ENCODE results near the gene ZFAND5. TPM values are rescaled to one million over a fixed set of nuclear protein-coding genes. Genes with fewer than 3 reads are reported as not detected.

The ZFAND5 gene
- total RNA-seq, 1 experiment from 2014 or later: 149 TPM

GRCh38 chr9:72353455-72354116 is 11.4 kb downstream of the ZFAND5 start:
- Histone ChIP-seq H3K27ac (no peak overlapping the region), H3K27me3 (no peaks in the 10 kb centered on the region), H3K4me3 (no peak overlapping the region), H3K36me3 (peaks cover 52% of the 10 kb centered on the region), H3K4me1 (no peaks in the 10 kb centered on the region), H3K9me3 (replicated peaks) (no peaks in the 10 kb centered on the region)
- no peak for DNase-seq

- Histone ChIP-seq H3K27ac (no peak overlapping the region), H3K36me3 (peaks cover 45% of the 10 kb centered on the region)
Measured at GRCh38 chr9:72352911-72353388, 12.1 kb downstream of the ZFAND5 start.

GRCh38 chr9:72351538-72352453 is 13.2 kb downstream of the ZFAND5 start:
- Histone ChIP-seq H3K27me3 (no peaks in the 10 kb centered on the region), H3K9me3 (replicated peaks) (no peaks in the 10 kb centered on the region), H3K4me3 (no peak overlapping the region), H3K27ac (no peak overlapping the region), H3K4me1 (no peaks in the 10 kb centered on the region), H3K36me3 (peaks cover 34% of the 10 kb centered on the region)
- no peak for DNase-seq

More at GRCh38 chr9:72352911-72353388, 12.1 kb downstream of the ZFAND5 start:
- Histone ChIP-seq H3K27me3 (no peaks in the 10 kb centered on the region), H3K4me3 (no peak overlapping the region), H3K4me1 (no peaks in the 10 kb centered on the region), H3K9me3 (replicated peaks) (no peaks in the 10 kb centered on the region)
- DNase-seq: no peak

- no peak overlapping the region for H3K4me3 ChIP-seq
- H3K4me1 ChIP-seq: no peaks in the 10 kb centered on the region
- no peak overlapping the region for H3K27ac ChIP-seq
- no peaks in the 10 kb centered on the region for H3K9me3 ChIP-seq (replicated peaks)
- H3K36me3 ChIP-seq: peaks cover 15% of the 10 kb centered on the region
- H3K27me3 ChIP-seq: no peaks in the 10 kb centered on the region
- no peak for DNase-seq
Measured at GRCh38 chr9:72349911-72350310, 15.1 kb downstream of the ZFAND5 start.

- DNase-seq: no peak
Measured at GRCh38 chr9:72349240-72349639, 15.8 kb downstream of the ZFAND5 start.

GRCh38 chr9:72346333-72346732 is 18.7 kb downstream of the ZFAND5 start:
- Histone ChIP-seq H3K27me3 (no peaks in the 10 kb centered on the region), H3K9me3 (replicated peaks) (no peaks in the 10 kb centered on the region), H3K27ac (no peak overlapping the region), H3K4me1 (no peaks in the 10 kb centered on the region), H3K4me3 (no peak overlapping the region), H3K36me3 (no peaks in the 10 kb centered on the region)
- DNase-seq: no peak

More at GRCh38 chr9:72349240-72349639, 15.8 kb downstream of the ZFAND5 start:
- Histone ChIP-seq H3K27me3 (no peaks in the 10 kb centered on the region), H3K36me3 (peaks cover 8% of the 10 kb centered on the region), H3K4me1 (no peaks in the 10 kb centered on the region), H3K9me3 (replicated peaks) (no peaks in the 10 kb centered on the region), H3K27ac (no peak overlapping the region), H3K4me3 (no peak overlapping the region)

GRCh38 chr9:72338631-72339030 is 26.4 kb downstream of the ZFAND5 start:
- no peaks in the 10 kb centered on the region; the same call in 1 of the 2 replicates for H3K4me1 ChIP-seq
- H3K9me3 ChIP-seq (replicated peaks): no peaks in the 10 kb centered on the region
- H3K4me3 ChIP-seq: no peak overlapping the region
- no peaks in the 10 kb centered on the region for H3K36me3 ChIP-seq
- H3K27ac ChIP-seq: no peak overlapping the region
- H3K27me3 ChIP-seq: no peaks in the 10 kb centered on the region
- no peak for DNase-seq

- H3K36me3 ChIP-seq: no peaks in the 10 kb centered on the region
- H3K27ac ChIP-seq: no peak overlapping the region
- no peaks in the 10 kb centered on the region for H3K9me3 ChIP-seq (replicated peaks)
- no peak overlapping the region for H3K4me3 ChIP-seq
- no peaks in the 10 kb centered on the region for H3K27me3 ChIP-seq
- H3K4me1 ChIP-seq: peaks cover 7% of the 10 kb centered on the region
- DNase-seq: no peak
Measured at GRCh38 chr9:72337286-72337685, 27.7 kb downstream of the ZFAND5 start.

GRCh38 chr9:72334658-72335337 is 30.2 kb downstream of the ZFAND5 start:
- no peak overlapping the region for H3K4me3 ChIP-seq
- peaks cover 7% of the 10 kb centered on the region for H3K4me1 ChIP-seq
- H3K27ac ChIP-seq: no peak overlapping the region
- no peaks in the 10 kb centered on the region for H3K36me3 ChIP-seq
- no peaks in the 10 kb centered on the region for H3K27me3 ChIP-seq
- no peak for DNase-seq
- H3K9me3 ChIP-seq (replicated peaks): no peaks in the 10 kb centered on the region

- Histone ChIP-seq H3K9me3 (replicated peaks) (no peaks in the 10 kb centered on the region), H3K27me3 (no peaks in the 10 kb centered on the region), H3K4me3 (no peak overlapping the region), H3K4me1 (peaks cover 7% of the 10 kb centered on the region), H3K27ac (no peak overlapping the region), H3K36me3 (no peaks in the 10 kb centered on the region)
- DNase-seq: no peak
Measured at GRCh38 chr9:72333709-72334108, 31.3 kb downstream of the ZFAND5 start.

GRCh38 chr9:72333197-72333596 is 31.8 kb downstream of the ZFAND5 start:
- H3K36me3 ChIP-seq: no peaks in the 10 kb centered on the region
- no peaks in the 10 kb centered on the region for H3K27me3 ChIP-seq
- H3K9me3 ChIP-seq (replicated peaks): no peaks in the 10 kb centered on the region
- H3K4me3 ChIP-seq: no peak overlapping the region
- H3K4me1 ChIP-seq: peaks cover 7% of the 10 kb centered on the region
- DNase-seq: peak in 1 of 2 experiments; percentile 31
- H3K27ac ChIP-seq: no peak overlapping the region

- peaks cover 7% of the 10 kb centered on the region for H3K4me1 ChIP-seq
- no peaks in the 10 kb centered on the region for H3K27me3 ChIP-seq
- H3K4me3 ChIP-seq: no peak overlapping the region
- DNase-seq: no peak
- no peaks in the 10 kb centered on the region for H3K36me3 ChIP-seq
- H3K9me3 ChIP-seq (replicated peaks): no peaks in the 10 kb centered on the region
- no peak overlapping the region for H3K27ac ChIP-seq
Measured at GRCh38 chr9:72332351-72332750, 32.7 kb downstream of the ZFAND5 start.

GRCh38 chr9:72327631-72328030 is 37.4 kb downstream of the ZFAND5 start:
- H3K9me3 ChIP-seq (replicated peaks): 0 out of 2 replicates have a peak, but pooled peaks cover under 1% of the 10 kb centered on the region
- no peak overlapping the region for H3K27ac ChIP-seq
- DNase-seq: no peak
- no peaks in the 10 kb centered on the region for H3K4me1 ChIP-seq
- H3K27me3 ChIP-seq: no peaks in the 10 kb centered on the region
- no peaks in the 10 kb centered on the region for H3K36me3 ChIP-seq
- no peak overlapping the region for H3K4me3 ChIP-seq

GRCh38 chr9:72326641-72327040 is 38.4 kb downstream of the ZFAND5 start:
- Histone ChIP-seq H3K36me3 (no peaks in the 10 kb centered on the region), H3K4me1 (no peaks in the 10 kb centered on the region), H3K4me3 (no peak overlapping the region), H3K27me3 (no peaks in the 10 kb centered on the region), H3K27ac (no peak overlapping the region), H3K9me3 (replicated peaks) (peaks cover 8% of the 10 kb centered on the region)
- no peak for DNase-seq

GRCh38 chr9:72324974-72325373 is 40.0 kb downstream of the ZFAND5 start:
- H3K27me3 ChIP-seq: no peaks in the 10 kb centered on the region
- no peaks in the 10 kb centered on the region for H3K4me1 ChIP-seq
- DNase-seq: no peak
- H3K27ac ChIP-seq: no peak overlapping the region
- H3K36me3 ChIP-seq: no peaks in the 10 kb centered on the region
- peaks cover 8% of the 10 kb centered on the region for H3K9me3 ChIP-seq (replicated peaks)
- no peak overlapping the region for H3K4me3 ChIP-seq
